Posterior cingulate gyrus (tissue), 11 donors: ENCODE results near the gene SHOX.
A peak's percentile ranks its signal among the peaks of the same experiment; 100 is the strongest.
"Not testable (repeated sequence)": the region's sequence is repeated elsewhere in the genome, so short reads cannot be mapped to it uniquely, and the experiment has no call there.

Experiments
- DNase-seq, 10 donors: peaks; one replicate each; pipeline versions ENCODE4 v3.0.0 to v3.0.0-alpha.2; 2020 to 2021; ENCODE audit warnings: mixed read lengths in 3 of 10
- intact Hi-C: fragments of 100-400 bp; cut with DNase I; formaldehyde crosslinking; loops from one replicate; pipeline ENCODE4 v1.15.1; 2023

Gene SHOX

GRCh38 chrX:621705-622503 lies 8.7 kb upstream of the SHOX start:
- DNase-seq: no peak
- intact Hi-C loops: no loop called here

DNA sequence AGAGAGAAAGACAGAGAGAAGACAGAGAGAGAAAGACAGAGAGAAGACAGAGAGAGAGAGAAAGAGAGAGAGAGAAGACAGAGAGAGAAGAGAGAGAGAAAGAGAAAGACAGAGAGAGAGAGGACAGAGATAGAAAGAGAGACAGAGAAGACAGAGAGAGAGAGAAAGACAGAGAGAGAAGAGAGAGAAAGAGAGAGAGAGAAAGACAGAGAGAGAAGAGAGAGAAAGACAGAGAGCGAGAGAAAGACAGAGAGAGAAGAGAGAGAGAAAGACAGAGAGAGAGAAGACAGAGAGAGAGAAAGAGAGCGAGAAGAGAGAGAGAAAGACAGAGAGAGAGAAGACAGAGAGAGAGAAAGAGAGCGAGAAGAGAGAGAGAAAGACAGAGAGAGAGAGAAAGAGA lies 7.8 kb upstream of the SHOX start:
- DNase-seq, intact Hi-C loops: not testable (repeated sequence)

DNA sequence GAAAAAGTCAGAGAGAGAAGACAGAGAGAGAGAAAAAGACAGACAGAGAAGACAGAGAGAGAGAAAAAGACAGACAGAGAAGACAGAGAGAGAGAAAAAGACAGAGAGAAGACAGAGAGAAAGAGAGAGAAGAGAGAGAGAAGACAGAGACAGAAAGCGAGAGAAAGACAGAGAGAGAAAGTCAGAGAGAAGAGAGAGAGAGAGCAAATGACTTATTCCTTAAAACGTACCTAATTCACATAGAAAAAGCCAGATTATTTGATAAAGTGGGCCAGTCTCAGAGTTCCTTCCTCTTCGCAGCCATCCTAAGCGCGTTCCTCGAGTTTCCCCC lies 7.4 kb upstream of the SHOX start:
- DNase-seq: no peak
- intact Hi-C loops: no loop called here

DNA sequence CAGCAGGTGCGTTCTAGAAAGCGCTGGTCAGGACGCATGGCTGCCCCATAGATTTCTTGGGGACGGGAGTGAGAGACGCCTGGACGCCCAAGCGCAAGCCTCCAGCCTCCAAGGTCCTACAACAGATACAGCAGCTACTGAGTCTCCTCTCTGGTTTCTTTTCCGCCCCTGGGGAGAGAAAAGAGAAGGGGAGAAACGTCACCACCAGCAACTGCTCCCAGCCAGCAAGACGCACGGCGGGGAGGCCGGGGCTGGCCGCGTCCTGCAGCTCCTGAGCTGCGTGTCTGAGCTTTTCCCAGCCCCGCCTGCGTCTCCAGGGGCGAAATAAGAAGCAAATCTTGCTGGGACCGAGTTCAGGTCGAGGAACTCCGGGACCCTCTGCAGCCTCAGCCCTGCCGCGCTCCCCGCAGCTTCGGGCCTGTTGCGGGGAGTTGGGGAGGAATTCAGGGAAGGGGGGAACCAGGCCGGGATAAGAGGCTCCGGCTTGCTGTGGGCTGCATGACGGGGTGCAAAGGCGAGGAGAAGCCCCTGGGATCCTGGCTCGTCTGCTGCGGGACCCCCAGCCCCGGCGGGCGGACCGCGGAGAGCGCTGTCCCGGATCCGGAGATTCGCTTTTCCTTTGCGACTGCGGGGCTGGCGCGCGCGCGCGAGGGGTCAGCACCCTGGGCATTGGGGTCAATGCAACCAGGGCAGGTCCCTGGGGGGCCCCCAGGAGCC lies 6.8 kb upstream of the SHOX start:
- intact Hi-C loops: no loop called here
- DNase-seq: peak in 1 of 10 donors; percentile 72

GRCh38 chrX:625137-625691 lies 5.4 kb upstream of the SHOX start:
- intact Hi-C loops: no loop called here
- no peak for DNase-seq

GRCh38 chrX:626047-626446 lies 4.5 kb upstream of the SHOX start:
- DNase-seq, intact Hi-C loops: not testable (repeated sequence)

GRCh38 chrX:626745-627509 lies 3.7 kb upstream of the SHOX start:
- intact Hi-C loops: no loop called here
- no peak for DNase-seq

DNA sequence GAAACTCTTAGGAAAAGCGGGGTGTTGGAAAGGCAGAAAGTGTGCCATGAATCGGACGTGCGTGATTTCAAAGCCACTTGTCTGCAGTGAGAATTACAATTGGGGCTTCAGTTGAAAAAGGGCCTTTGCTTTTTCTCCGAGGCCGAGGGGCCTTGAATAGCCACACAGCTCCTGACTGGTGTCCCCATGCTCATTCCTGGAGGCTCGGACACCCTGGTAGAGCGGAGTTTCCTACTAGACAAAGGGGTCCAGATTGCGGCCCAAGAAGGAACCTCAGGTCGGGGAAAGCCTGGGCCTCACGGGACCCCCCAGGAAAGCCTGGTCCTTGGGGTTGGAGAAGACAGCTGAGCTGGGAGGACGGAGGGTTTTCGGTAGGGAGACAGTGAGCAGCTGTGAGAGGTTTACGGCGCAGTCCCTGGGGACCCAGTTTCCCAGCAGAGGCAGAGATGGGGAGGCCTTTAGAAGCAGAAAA lies 3.0 kb upstream of the SHOX start:
- DNase-seq: peak in 1 of 10 donors; percentile 43
- intact Hi-C loops: no loop called here

DNA sequence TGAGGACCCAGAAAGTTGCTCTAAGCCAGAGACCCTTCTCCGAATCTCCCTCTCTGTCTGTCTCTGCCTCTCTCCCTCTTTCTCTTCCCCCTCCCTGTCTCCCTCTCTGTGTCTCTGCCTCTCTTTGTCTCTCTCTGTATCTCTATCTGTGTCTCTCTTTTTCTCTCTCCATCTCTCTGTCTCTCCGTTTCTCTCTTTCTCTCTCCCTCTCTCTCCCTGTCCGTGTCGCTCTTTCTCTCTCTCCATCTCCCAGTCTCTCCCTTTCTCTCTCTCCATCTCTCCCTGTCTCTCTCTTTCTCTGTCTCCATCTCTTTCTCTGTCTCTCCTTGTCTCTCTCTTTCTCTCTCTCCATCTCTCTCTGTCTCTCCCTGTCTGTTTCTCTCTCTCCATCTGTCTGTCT lies 2.6 kb upstream of the SHOX start:
- intact Hi-C loops: no loop called here
- no peak for DNase-seq

GRCh38 chrX:629230-630006 lies 1.2 kb upstream of the SHOX start:
- intact Hi-C loops: no loop called here
- peak in 1 of 10 donors; percentile 61 for DNase-seq

- intact Hi-C loops: no loop called here
- DNase-seq: peak in 1 of 10 donors; percentile 67
Measured at GRCh38 chrX:630007-630611, 482 bp upstream of the SHOX start.

- intact Hi-C loops: no loop called here
- DNase-seq: no peak
Measured at GRCh38 chrX:631802-632365, 1.3 kb downstream of the SHOX start.

DNA sequence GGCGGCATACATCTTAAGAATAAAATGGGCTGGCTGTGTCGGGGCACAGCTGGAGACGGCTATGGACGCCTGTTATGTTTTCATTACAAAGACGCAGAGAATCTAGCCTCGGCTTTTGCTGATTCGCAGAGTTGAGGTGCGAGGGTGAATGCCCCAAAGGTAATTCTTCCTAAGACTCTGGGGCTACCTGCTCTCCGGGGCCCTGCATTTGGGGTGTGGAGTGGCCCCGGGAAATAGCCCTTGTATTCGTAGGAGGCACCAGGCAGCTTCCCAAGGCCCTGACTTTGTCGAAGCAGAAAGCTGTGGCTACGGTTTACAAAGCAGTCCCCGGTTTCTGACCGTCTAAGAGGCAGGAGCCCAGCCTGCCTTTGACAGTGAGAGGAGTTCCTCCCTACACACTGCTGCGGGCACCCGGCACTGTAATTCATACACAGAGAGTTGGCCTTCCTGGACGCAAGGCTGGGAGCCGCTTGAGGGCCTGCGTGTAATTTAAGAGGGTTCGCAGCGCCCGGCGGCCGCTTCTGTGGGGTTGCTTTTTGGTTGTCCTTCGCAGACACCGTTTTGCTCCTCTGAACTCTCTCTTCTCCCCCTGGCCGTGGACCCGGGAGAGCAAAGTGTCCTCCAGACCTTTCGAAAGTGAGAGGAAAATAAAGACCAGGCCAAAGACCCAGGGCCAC lies 1.9 kb downstream of the SHOX start:
- no peak for DNase-seq
- intact Hi-C loops: no loop called here

- peak in 1 of 10 donors; percentile 37 for DNase-seq
- intact Hi-C loops: no loop called here
Measured at GRCh38 chrX:633043-633984, 2.7 kb downstream of the SHOX start.

DNA sequence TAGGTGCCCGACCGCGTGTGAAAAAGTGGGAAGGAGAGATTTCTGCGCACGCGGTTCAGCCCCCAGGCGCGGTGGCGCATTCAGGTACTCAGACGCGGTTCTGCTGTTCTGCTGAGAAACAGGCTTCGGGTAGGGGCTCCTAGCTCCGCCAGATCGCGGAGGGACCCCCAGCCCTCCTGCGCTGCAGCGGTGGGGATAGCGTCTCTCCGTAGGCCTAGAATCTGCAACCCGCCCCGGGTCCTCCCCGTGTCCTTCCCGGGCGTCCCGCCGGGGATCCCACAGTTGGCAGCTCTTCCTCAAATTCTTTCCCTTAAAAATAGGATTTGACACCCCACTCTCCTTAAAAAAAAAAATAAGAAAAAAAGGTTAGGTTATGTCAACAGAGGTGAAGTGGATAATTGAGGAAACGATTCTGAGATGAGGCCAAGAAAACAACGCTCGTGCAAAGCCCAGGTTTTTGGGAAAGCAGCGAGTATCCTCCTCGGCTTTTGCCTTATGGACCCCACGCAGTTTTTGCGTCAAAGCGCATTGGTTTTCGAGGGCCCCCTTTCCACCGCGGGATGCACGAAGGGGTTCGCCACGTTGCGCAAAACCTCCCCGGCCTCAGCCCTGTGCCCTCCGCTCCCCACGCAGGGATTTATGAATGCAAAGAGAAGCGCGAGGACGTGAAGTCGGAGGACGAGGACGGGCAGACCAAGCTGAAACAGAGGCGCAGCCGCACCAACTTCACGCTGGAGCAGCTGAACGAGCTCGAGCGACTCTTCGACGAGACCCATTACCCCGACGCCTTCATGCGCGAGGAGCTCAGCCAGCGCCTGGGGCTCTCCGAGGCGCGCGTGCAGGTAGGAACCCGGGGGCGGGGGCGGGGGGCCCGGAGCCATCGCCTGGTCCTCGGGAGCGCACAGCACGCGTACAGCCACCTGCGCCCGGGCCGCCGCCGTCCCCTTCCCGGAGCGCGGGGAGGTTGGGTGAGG lies 3.7 kb downstream of the SHOX start:
- DNase-seq: peak in 2 of 10 donors; percentile 66 to 72
- intact Hi-C loops: no loop called here

DNA sequence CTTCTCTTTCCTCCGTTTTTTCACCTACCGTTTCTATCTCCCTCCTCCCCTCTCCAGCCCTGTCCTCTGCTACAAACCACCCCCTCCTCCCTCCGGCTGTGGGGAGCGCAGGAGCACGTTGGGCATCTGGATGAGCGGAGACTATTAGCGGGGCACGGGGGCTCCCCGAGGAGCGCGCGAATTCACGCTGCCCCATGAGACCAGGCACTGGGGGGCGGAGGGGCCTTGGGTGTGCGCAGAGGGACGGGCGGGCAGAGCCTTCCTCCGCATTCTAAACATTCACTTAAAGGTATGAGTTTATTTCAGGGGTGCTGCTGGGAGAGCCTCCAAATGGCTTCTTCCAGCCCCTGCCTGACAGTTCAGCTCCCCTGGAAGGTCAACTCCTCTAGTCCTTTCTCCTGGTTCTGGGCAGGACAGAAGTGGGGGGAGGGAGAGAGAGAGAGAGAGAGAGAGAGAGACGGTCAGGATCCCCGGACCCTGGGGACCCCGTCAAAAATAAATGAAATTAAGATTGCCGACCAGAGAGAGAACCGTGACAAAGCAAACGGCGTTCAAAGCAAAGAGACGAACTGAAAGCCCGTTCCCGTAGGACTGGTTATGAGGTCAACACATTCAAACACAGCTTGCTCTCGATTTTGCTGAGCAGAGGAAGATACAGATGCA lies 5.0 kb downstream of the SHOX start:
- intact Hi-C loops: no loop called here
- peak in 1 of 10 donors; percentile 40 for DNase-seq
